Measurements from ENCODE around the gene POC5.
"Not testable (repeated sequence)": the region's sequence is repeated elsewhere in the genome, so short reads cannot be mapped to it uniquely, and the experiment has no call there.

Gene POC5

GRCh38 chr5:75744355-75744754 is 27.1 kb upstream of the POC5 start:
- TF ChIP-seq, protein P1, sequence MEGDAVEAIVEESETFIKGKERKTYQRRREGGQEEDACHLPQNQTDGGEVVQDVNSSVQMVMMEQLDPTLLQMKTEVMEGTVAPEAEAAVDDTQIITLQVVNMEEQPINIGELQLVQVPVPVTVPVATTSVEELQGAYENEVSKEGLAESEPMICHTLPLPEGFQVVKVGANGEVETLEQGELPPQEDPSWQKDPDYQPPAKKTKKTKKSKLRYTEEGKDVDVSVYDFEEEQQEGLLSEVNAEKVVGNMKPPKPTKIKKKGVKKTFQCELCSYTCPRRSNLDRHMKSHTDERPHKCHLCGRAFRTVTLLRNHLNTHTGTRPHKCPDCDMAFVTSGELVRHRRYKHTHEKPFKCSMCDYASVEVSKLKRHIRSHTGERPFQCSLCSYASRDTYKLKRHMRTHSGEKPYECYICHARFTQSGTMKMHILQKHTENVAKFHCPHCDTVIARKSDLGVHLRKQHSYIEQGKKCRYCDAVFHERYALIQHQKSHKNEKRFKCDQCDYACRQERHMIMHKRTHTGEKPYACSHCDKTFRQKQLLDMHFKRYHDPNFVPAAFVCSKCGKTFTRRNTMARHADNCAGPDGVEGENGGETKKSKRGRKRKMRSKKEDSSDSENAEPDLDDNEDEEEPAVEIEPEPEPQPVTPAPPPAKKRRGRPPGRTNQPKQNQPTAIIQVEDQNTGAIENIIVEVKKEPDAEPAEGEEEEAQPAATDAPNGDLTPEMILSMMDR (IDR thresholded peaks at IDR 0.05; ENCODE audit: low read depth, low read length, missing control alignments), result no peak
- in situ Hi-C loops (cut with HindIII; ENCODE audit: low pct_ligation_motif_present, low sequenced_read_pairs), result no loop called here
- no peak for DNase-seq
- Histone ChIP-seq H3K4me3 (ENCODE audit: low read depth, low read length) (no peak overlapping the region), H3K36me3 (replicated peaks) (no peaks in the 10 kb centered on the region), H3K27ac (no peak overlapping the region), H3K27me3 (replicated peaks) (no peaks in the 10 kb centered on the region)

- TF ChIP-seq, protein P1 (IDR thresholded peaks at IDR 0.05; ENCODE audit: low read depth, low read length, missing control alignments), result no peak
- in situ Hi-C loops (cut with HindIII; ENCODE audit: low pct_ligation_motif_present, low sequenced_read_pairs), result no loop called here
- Histone ChIP-seq H3K4me3 (ENCODE audit: low read depth, low read length) (no peak overlapping the region), H3K27ac (no peak overlapping the region), H3K27me3 (replicated peaks) (no peaks in the 10 kb centered on the region), H3K36me3 (replicated peaks) (no peaks in the 10 kb centered on the region)
- no peak for DNase-seq
These were observed 19.0 kb upstream of the POC5 start for GRCh38 chr5:75736273-75736672.

- TF ChIP-seq, protein P1 (IDR thresholded peaks at IDR 0.05; ENCODE audit: low read depth, low read length, missing control alignments), result peak; percentile 77
- H3K36me3 ChIP-seq (replicated peaks), result no peaks in the 10 kb centered on the region
- no peak overlapping the region for H3K27ac ChIP-seq
- in situ Hi-C loops (cut with HindIII; ENCODE audit: low pct_ligation_motif_present, low sequenced_read_pairs), result no loop called here
- H3K4me3 ChIP-seq (ENCODE audit: low read depth, low read length), result no peak overlapping the region
- peak; percentile 48 for DNase-seq
- no peaks in the 10 kb centered on the region for H3K27me3 ChIP-seq (replicated peaks)
These were observed 17.9 kb upstream of the POC5 start for GRCh38 chr5:75734913-75735789.

GRCh38 chr5:75733767-75734166 is 16.5 kb upstream of the POC5 start:
- TF ChIP-seq, protein P1 (IDR thresholded peaks at IDR 0.05; ENCODE audit: low read depth, low read length, missing control alignments), result no peak
- H3K4me3 ChIP-seq (ENCODE audit: low read depth, low read length), result no peak overlapping the region
- no peaks in the 10 kb centered on the region for H3K27me3 ChIP-seq (replicated peaks)
- in situ Hi-C loops (cut with HindIII; ENCODE audit: low pct_ligation_motif_present, low sequenced_read_pairs), result no loop called here
- no peaks in the 10 kb centered on the region for H3K36me3 ChIP-seq (replicated peaks)
- no peak overlapping the region for H3K27ac ChIP-seq
- no peak for DNase-seq

- H3K36me3 ChIP-seq (replicated peaks); H3K4me3 ChIP-seq (ENCODE audit: low read depth, low read length); H3K27me3 ChIP-seq (replicated peaks); in situ Hi-C loops (cut with HindIII; ENCODE audit: low pct_ligation_motif_present, low sequenced_read_pairs); H3K27ac ChIP-seq; DNase-seq: not testable (repeated sequence)
These were observed 14.3 kb upstream of the POC5 start for GRCh38 chr5:75731515-75731914.

GRCh38 chr5:75729321-75729720 is 12.1 kb upstream of the POC5 start:
- no peaks in the 10 kb centered on the region for H3K36me3 ChIP-seq (replicated peaks)
- no peaks in the 10 kb centered on the region for H3K27me3 ChIP-seq (replicated peaks)
- no peak overlapping the region for H3K4me3 ChIP-seq (ENCODE audit: low read depth, low read length)
- in situ Hi-C loops (cut with HindIII; ENCODE audit: low pct_ligation_motif_present, low sequenced_read_pairs), result no loop called here
- TF ChIP-seq, protein P1 (IDR thresholded peaks at IDR 0.05; ENCODE audit: low read depth, low read length, missing control alignments), result no peak
- H3K27ac ChIP-seq, result no peak overlapping the region
- DNase-seq, result no peak
